Right lung (tissue), 5 donors: ENCODE measurements around the gene CLDN20. TPM values are rescaled to one million over a fixed set of nuclear protein-coding genes. Genes with fewer than 3 reads are reported as not detected.
"Not testable (repeated sequence)": the region's sequence is repeated elsewhere in the genome, so short reads cannot be mapped to it uniquely, and the experiment has no call there.

ENCODE experiments used
- DNase-seq, 2 donors: peaks; one replicate each; pipeline ENCODE4 v3.0.0-alpha.2; 2013
- polyA plus RNA-seq, 5 donors: library from polyadenylated mRNA; unstranded; fragments of 120-200 nt; gene quantifications; one replicate each; pipeline versions ENCODE4 v1.2.1 to v1.2.3, GENCODE V29; 2013; ENCODE audit warnings: inconsistent platforms in 1 of 5, low replicate concordance in 1 of 5; ENCODE audit not compliant: insufficient read length in 5 of 5, insufficient read depth in 1 of 5

CLDN20 gene
- polyA plus RNA-seq, 5 donors: 0.73 to 3.5 (median 2.3) TPM

DNA sequence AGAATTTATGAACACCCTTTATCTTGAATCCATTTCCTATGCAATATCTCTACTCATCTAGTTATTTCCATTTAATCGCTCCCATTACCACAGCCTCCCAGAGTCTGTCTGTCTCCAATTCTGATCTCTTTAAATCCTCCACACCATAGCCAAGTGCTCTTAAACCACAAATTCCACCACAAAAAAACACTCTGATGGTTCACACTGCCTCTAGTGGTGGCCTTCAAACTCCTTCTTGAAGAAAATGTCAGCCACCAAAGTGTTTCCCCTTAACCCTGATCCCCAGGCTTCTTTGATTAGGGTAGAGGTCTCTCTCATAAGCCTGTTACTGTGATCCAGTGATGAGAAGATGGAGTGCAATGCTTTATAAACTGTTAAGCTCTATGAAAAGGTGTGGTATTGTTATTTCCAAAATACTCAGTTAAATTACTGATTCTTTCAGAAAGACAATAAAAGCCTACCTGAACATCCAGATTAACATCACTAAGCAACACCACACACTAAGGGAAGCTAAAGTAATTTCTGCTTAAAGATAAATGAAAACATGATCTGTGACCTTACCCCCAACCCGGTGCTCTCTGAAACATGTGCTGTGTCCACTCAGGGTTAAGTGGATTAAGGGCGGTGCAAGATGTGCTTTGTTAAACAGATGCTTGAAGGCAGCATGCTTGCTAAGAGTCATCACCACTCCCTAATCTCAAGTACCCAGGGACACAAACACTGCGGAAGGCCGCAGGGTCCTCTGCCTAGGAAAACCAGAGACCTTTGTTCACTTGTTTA lies 4.5 kb downstream of the CLDN20 start:
- not testable (repeated sequence) for DNase-seq

DNA sequence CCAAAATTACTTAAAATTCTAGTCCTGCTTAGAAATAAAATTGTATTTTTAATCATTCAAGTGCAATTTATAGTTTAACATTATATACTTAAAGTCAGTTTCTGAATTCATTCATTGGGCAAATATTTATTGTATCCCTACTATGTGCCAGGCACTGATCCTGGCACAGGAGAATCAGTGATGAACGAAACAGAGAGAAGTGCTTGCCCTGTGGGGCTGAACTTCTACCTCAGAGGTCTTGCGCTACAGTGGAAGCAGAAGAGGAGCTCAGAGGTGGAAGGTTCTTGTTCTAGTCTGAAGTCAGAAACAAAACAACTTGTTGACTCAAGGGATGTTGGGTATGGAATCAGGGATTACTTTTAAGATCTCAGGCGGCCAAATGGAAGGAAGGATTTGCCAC lies 6.0 kb downstream of the CLDN20 start:
- DNase-seq: no peak

DNA sequence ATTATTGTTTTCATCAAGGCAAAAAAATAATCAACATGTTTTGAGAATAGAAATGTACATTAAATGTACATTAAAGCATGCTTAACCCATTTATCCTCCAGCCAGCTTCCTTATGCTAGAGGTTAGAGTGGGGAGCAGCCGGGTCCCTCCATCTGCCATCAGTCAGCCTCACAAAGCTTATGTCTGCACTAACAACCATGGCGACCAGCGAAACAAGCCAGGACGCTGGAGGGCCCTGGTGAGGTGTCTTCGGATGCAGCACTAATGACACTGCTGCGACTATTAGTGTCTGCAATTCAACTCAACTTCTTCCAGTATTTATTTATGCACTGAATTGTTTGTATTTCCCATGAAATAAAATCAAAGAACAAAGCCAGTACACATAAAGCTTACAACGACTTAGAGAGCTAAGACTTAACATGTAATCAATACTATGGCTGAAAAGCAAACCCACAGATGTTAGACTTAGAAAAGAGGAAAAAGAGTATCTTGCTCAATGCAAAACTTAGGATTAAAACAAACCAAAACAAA lies 6.8 kb downstream of the CLDN20 start:
- peak; percentile 59 to 69 for DNase-seq

DNA sequence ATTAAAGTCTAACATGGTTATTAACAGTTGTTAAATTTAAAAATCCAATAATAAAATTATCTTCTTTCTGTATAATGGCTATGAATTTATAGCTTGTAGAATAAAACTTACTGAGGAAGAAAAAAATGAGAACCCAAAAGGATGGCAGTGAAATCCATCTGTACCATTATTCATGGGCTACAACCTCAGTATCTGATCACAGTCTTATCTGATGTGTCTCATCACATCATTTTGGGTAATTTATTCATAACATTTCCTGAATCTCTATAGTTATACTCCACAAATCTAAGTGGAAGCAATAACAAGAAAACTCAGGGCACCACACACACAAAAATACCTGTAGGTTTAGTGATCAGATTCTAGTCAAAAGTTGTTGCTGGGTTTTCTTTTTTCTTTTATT lies 7.3 kb downstream of the CLDN20 start:
- no peak for DNase-seq

DNA sequence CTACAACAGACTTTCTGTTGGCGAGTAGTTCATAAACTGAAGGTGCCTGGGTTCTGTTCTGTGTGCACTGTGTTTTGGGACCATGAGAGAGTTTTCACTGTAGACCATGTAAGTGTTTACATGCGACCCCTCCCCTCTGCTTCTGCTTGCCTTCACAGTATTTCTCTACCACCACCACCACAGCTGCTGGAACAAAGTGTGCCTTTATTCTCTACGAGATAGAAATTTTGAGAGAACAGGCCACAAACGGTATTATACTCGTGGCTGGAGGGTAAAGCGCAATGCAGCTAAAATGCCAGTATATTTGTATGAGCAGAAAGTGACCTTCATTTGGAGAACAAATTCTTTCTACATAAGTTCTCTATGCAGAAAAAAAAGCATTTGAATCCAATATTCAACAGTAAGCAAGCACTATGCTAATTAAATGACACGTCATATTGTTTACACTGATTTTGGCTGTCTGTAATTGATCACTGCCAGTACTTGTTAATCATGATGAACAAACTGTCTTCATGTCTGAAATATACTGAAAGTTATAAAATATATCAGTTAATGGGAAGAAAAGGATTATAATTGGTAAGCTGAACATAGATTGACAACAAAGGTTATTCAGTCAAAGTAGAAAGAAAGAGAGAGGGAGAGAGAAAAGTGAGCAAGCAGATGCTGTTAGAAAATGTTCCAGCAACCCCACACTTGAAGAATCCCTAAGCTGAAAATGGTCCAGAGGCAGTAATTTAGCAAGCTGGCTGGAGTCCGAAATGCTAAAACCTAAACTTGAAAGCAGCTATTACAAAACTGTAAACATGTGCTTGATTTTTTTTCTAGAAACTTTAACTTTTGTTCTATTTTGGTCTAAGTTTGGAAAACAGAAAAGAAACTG lies 8.8 kb downstream of the CLDN20 start:
- DNase-seq: peak; percentile 60 to 64

DNA sequence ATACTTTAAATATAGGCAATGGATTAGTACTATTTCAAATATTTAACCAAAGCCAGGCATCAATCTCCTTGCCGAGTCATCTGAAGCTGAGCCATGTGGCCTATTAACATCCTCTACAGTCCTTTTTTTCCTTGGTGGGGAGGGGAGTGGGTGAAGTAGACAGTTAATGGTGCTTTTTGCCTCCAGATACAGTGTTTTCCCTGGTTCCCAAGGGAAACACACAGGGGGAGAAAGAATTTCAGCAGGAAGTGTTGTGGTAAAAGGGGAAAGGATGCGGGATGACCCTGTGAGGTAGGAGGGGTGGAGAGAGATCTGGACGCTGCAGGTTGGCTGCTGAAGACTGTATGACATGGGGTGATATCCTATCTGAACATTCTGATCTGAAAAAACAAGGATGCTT lies 9.6 kb downstream of the CLDN20 start:
- DNase-seq: no peak

DNA sequence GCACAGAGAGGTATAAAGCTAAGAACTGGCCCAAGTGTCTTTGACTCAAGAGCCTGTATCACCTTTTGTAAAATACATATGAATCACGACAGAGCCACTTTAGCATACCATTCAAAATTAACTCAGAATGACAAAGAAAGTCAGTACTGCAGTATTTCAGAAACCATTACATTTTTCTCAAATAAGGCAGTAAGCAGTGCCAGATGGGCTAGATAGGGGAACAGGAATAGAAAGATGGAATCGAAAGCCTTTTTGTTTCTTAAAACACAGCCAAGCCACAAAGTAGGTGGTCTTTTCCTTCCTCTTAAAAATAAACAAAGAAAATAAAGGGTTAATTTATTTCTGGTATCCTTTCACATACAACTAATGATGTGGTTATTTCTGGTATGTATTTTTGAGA lies 10.3 kb downstream of the CLDN20 start:
- DNase-seq: no peak

DNA sequence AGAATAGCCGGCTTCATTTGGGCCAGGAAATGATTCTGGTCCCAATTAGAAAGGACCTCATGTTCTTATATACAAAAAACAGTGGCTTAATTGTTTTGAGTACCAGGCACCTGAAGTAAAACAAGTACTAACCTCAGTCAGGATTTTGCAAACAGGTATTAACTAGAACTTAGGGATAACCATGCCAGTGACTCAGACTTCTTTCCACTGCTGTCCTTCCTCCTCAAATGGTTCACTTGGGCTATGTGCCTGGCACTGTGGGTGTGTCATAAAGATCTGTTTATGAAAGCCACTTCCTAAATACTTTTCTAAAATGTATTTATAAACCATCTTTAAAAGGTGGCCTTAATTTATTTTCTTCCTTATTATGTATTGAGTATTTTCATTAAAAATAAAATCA lies 10.7 kb downstream of the CLDN20 start:
- DNase-seq: no peak

DNA sequence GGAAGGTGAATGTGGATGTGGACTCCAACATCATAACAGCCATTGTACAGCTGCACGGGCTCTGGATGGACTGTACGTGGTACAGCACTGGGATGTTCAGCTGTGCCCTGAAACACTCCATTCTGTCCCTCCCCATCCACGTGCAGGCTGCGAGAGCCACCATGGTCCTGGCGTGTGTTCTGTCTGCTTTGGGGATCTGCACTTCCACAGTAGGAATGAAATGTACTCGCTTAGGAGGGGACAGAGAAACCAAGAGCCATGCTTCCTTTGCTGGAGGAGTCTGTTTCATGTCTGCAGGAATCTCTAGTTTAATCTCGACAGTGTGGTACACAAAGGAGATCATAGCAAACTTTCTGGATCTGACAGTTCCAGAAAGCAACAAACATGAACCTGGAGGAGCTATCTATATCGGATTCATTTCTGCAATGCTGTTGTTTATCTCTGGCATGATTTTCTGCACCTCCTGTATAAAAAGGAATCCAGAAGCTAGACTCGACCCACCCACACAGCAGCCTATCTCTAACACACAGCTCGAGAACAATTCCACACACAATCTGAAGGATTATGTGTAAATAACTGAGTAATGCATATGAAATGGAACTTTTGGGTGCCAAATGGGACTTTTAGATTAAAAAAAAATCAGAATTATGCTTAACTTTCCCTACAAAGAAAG lies 12.1 kb downstream of the CLDN20 start:
- no peak for DNase-seq

DNA sequence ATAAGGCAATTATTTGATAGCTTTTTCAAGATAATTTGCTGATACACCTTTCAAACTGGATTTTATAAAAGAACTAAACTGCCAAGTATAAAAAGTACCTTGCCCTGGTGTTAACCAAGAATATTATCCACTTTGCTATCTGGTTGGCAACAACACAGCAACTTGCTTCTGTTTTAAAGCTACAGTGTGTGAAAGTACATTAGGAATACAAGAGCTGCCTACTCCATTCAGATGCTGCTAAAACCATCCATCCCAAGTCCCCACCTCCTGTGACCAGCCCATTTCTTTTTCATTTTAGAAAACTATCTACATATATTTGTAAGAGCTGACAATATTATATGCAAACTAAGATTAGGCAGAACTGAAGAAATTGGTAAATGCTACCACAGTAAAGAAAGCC lies 12.8 kb downstream of the CLDN20 start:
- no peak for DNase-seq

DNA sequence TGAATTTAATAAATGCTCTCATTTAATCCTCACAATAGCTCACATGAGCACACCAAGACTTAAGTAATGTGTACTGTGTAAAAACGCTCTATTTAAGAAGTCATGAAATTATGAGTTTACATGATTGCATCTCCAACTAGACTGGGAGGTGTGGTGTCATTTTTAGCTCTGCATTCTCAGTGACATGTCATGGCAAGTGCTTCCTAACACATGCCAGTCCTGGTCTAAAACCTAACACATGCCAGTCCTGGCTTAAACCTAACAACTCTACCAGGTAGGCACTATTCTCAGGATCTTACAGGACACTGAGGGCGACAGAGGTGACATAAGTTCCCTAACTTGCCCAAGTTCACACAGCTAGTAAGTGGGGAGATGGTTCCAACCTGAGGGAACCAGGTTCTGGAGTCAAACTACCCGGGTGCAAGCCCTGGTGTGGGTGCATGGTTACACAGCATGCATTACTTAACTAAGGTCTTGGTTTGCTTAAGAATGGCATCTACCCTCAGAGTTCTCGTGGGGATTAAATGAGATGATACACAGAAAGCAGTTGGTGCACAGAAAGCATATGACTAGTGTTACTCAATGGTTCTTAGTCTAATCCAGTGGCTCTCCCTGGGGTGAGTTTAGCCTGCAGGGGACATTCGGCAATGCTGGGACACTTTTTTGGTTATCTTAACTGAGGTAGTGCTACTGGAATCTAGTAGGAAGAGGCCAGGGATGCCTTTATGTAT lies 14.7 kb downstream of the CLDN20 start:
- no peak for DNase-seq

DNA sequence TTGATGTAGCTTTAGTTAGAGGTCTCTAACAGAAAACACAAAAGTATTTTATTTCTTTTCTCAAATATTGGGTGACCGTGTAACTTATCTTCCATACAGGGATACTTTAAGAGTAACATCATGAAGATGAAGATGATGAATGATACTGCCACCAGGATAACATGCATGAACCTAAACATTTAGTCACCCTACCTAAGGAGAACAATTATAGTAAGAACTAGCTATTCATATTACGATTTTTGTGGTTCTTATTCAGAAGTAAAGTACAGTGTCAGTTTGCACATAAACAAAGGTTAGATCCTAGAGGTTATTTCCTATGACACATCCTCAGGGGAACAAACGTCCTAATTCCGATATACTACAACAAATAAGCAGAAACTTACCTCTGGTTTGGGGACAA lies 21.0 kb downstream of the CLDN20 start:
- DNase-seq: no peak

DNA sequence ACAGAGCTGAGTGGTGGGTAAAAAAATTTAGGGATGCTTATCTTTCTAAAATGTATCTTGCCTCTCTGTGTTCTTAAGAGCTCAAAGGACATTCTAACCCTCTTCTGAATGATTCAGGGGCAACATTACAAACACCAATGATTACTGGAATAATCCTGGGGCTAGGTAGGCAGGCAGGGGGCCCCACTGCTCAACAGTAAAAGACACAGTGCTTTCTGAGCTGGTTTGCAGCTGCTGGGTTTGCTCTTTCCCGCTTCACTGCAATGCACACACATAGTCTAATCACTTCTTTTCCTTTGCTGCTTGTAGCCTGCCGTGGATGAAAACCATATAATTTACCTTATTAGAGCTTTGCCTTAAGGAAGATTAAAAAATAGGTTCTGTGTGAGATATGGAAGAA lies 23.9 kb downstream of the CLDN20 start:
- no peak for DNase-seq

DNA sequence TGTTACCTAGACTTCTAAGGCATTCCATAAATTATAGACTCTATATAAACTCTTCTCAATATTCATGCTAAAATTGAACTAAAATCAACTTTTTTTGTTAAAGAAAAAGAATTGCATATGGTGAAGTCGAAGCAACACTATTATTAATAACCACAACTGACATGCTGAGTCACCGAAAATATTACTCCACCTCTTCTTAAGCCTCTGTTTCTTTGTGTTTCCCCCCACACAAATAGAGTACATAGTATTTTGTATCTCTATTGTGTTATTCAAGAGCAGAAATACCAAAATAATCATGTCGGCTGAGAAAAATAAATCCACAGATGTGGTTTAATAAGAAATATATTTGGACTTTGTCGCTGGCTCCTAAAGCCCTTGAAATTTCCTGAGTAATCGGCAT lies 26.7 kb downstream of the CLDN20 start:
- DNase-seq: no peak

DNA sequence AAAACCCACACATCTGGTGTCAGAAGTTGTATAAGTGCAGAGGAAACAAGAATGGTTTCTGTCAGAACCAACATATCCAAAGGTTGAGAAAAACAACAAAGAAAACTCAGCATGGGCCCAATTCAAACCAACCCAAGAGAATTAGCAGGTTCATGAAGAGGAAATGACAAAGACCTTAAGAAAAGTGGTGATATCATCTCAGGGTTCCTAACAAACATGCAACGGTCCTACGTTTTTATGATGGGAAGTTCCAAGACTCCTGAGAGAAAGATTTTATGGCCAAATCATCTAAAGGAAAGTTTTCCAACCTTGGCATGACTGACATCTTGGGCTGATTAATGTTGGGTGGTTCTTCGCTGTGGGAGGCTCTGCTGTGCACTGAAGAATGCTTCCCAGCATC lies 27.5 kb downstream of the CLDN20 start:
- DNase-seq: no peak

DNA sequence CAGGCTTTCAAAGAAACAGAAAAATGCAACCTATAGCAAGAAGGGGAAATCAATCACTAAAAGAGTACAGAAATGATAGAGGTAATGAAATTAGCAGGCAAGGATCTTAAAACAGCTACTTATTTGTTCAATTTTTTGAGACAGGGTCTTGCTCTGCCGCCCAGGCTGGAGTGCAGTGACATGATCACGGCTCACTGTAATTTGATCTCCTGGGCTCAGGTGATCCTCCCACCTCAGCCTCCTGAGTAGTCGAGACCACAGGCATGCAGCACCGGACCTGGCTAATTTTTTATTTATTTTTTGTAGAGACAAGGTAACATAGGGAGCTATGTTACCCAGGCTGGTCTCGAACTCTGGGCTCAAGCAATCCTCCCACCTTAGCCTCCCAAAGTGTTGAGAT lies 28.9 kb downstream of the CLDN20 start:
- no peak for DNase-seq

DNA sequence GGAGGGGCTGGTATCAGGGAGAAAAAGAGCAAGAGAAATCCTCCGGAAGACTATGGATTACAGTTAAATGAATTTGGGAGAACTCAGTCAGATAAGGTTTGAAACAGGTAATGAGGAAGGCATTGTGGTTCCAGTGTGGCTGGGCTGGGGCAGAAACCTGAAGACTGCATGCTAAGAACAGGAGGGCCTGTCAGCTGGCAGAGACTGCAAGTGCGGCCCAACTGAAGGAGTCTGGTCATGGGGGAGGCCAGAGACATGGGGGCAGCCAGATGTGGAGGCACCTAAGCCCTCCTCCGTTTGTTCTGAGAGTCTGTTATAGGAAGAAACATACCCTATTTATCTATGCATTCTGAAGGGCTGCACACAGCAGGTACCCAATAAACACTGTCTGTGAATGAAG lies 33.9 kb downstream of the CLDN20 start:
- no peak for DNase-seq

DNA sequence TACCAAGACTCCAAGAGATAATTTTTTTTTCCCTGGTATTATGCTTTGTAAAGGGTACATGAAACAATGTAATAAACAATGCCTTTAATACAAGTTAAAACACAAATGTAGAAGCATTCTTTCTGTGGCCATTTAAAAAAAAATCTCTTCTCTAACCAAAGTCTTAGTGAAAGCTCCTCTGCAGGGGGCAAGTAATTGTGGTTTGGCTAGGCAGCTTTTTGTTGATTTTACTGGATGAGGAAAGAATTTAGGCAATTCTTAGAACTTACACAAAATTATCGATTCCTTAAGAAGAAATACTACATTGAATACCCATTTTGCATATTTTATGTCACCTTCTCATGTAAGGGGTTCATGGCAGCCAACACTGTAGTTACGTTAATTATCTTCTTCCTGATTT lies 38.1 kb downstream of the CLDN20 start:
- no peak for DNase-seq

DNA sequence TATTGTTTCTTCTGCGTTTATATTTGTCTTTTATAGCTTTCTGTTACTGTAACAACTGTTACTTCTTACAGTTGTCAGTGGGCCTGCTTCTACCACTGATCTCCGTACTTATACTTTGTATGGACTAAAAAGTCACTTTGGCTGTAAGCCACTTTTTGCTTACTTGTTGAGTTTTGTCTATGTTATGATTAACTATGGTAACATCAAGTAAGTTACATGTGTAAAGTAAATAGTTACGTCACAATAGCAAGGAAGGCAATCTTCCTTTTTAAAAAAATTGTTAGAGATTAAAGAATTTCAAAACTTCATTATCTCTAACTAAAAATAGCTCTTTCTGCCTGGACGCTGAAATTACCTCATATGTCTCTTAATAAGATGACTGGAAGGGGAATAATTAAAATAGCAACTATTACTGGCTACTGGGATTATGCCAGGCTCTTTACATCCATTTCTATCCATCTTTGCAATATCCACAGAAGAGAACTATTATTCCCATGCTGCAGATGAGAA lies 39.6 kb downstream of the CLDN20 start:
- no peak for DNase-seq

DNA sequence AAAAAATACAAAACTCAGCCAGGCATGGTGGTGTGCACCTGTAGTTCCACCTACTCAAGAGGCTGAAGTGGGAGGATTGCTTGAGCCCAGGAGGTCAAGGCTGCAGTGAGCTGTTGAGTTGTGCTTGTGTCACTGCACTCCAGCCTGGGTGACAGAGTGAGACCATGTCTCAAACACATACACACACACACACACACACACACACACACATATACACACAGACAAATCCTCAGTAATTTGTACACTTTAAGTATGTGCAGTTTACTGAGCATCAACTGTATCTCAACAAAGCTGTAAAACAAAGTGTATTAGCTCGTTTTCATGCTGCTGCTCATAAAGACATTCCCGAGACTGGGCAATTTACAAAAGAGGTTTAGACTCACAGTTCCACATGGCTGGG lies 43.1 kb downstream of the CLDN20 start:
- no peak for DNase-seq

DNA sequence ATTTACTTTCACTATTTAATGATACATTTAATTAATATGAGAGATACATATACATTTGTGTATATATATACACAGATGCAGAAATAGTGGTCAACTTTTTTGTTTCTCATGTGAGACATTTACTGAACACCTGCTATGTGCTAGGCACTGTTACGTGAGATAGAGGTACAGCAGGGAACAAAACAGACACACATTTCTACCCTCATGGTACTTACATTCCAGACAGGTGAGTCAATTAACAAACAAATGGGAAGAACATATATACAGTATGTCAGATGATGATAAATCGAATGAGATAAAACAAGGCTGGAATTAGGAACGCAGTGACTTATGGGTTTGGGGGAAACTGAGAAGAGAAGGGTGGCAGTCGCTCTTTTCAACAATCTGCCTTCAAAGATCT lies 45.3 kb downstream of the CLDN20 start:
- DNase-seq: no peak

DNA sequence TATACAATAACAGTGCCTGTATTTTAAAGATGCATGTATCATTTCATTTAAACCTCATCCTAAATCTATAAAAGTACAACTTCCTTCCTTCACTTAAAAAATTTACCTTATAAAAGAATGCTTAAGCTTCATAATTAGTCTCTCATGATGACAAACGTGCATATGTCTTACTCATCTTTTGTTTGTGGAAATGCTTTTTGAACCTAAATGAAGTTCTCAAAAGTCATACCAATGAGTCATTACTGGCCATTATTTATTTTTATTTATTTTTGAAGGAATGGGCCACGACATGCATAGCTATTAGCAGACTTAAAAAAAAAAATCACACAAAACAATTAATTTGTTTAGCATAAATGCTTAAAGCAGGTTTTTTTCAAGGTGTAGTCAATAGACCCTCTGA lies 46.8 kb downstream of the CLDN20 start:
- DNase-seq: no peak
